Keratinocyte (primary cell): ENCODE data around the gene SMARCAL1.

Experiments used
- CTCF ChIP-seq, 3 experiments: IDR thresholded peaks in 1 of 3; conservative IDR thresholded peaks in 1 of 3; optimal IDR thresholded peaks in 1 of 3; 2 replicates in 2 of 3; 3 replicates in 1 of 3; pipeline versions ENCODE3 to v1.5.1; 2011; ENCODE audit warnings: low read length in 3 of 3, mild to moderate bottlenecking in 3 of 3, moderate library complexity in 2 of 3, control low read depth in 1 of 3, inconsistent platforms in 1 of 3; ENCODE audit not compliant: insufficient read depth in 2 of 3; ENCODE audit errors: extremely low read depth in 1 of 3
- EZH2 ChIP-seq: IDR thresholded peaks from one replicate; pipeline ENCODE4 v1.6.1; 2012; ENCODE audit warnings: inconsistent platforms, mild to moderate bottlenecking, low read length, moderate library complexity

GRCh38 chr2:216501854-216502253 lies 89.6 kb downstream of the SMARCAL1 start:
- TF ChIP-seq CTCF (optimal IDR thresholded peaks at IDR 0.05 in 1 of 3, IDR thresholded peaks at IDR 0.05 in 1 of 3, conservative IDR thresholded peaks at IDR 0.05 in 1 of 3; ENCODE audit: extremely low read depth in 1 of 3, insufficient read depth in 2 of 3, low read length in 3 of 3) (no peak), EZH2 (no peak)
